COLO668 (cell line): ENCODE results near the gene ALOX5AP.
A peak's percentile ranks its signal among the peaks of the same experiment; 100 is the strongest.

ENCODE experiments used
- DNase-seq: peaks from one replicate; lab custom pipeline; 2025; ENCODE audit not compliant: unreplicated experiment; lab: John Stamatoyannopoulos, UW

Gene ALOX5AP

DNA sequence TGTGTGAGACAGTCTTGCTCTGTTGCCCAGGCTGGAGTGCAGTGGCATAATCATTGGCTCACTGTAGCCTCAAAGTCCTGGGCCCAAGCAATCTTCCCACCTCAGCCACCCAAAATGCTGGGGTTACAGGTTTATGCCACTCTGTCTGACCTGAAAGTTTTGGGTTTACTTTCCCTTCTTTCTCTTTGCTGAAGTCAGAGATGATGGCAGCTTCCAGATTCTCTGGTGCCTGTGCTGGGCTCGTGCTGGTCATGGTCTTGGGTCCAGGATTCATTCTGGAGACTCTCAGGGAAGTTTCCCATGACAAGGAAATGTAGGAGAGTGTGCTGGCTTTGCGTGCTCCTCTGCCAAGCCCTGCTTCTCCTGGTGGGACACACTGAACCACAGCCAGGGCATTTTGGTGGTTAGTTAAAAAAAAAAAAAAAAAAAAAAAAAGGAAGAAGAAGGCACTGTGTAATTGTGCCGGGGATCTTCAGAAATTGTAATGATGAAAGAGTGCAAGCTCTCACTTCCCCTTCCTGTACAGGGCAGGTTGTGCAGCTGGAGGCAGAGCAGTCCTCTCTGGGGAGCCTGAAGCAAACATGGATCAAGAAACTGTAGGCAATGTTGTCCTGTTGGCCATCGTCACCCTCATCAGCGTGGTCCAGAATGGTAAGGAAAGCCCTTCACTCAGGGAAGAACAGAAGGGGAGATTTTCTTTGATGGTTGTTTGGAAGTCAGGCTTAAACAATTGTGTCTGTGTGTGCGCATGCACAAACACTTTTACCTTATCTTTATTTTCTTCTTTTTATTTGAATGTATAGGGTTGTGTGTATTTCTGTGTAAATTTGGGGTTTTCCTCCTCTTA lies at the start of gene ALOX5AP:
ALOX5AP (plus strand) TSS at position 519 of the 847 bp plus-strand sequence; CDS start at position 582, 63 bp downstream.
- DNase-seq: no peak

DNA sequence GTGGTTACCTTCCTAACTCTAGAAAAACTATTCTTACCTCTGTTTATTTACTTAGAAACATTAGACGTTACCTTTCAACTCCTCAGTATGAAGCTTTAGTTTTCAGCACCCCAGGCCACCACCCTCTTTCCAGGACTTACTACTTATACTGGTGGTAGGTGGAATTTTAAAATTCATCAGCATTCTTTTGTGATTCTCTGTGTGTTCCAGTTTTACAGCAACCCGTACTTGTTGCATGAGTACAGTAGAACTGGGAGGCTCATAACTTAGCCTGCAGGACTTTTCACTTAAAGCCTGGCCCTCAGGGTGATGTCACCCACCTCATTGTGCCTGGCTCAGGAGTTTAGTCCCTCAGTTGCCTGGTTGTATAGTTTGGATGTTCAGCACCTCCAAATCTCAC lies 49.4 kb upstream of the ALOX5AP start:
- DNase-seq: no peak

DNA sequence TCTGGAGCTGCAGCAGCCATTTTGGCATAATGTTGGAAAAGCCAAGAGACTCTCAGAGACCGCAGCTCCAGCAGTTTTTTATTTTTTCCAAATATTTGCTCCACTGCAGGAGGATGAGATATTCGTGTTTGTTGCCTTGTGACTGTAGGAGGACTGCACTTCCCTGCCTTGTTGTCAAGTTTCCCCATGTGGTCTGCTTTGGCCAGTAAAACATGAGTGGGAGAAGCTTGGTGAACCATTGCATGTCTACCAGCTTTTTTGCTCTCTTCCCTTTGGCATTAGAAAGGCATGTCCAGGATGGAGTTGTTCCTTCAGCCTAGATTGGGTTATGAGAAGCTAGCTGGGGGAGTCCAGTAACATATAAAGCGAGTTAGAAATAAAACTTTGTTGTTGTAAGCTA lies 47.7 kb upstream of the ALOX5AP start:
- DNase-seq: no peak

DNA sequence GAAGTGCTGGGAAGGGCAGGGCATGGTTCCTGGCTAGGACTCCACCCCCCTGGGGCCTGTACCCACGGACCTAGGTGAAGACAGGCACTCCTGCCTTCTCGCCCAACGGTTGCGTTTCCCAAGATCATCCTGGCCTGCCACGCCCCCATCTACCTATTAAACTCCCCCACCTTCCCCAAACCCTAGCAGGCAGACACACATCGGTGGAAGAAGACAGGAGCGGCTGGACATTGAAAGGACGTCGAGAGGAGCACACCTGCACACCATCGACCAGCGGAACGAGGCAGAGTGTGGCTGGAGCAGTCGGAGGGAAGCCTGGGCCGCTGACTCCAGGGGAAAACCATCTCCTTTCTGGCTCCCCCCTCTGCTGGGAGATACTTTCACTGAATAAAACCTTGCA lies 45.6 kb upstream of the ALOX5AP start:
- DNase-seq: no peak

DNA sequence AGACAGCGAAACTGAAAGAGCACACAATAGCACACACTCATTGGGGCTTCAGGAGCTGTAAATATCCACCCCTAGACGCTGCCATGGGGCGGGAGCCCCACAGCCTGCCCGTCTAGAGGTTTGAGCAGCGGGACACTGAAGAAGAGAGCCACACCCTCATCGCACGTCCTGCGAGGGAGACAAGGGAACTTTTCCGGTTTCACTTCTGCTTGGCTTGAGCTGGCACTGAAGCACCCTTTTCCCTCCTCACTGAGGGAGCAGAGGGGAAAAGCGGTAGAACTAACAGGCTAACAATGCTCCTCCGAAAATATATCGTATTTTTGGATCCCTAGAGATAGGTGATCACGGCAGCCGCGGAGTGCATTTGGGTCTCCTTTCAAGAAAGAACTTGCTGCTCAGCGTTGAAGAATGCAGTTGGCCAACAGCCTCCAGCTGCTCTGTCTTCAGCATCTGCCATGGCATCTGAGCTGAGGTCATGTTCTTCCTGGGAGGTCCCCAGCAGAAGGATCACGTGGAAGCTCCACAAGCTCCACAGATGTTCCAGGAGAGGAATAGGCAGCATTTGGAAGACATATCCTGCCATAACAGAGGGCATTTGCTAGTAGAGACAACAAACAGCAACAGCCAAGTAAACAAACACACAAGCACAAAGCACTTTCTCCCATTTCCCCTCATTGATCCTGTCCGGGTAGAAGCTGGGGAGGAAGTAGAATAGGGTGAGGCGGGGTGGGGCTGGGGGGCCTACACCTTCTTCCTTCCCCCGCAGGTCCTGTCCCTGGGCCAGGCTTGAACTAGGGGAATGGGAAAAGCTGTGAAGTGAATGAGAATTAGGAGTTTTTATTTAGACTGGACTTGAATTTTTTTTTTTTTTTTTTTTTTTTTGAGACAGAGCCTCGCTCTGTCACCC lies 44.8 kb upstream of the ALOX5AP start:
- DNase-seq: peak; percentile 47

DNA sequence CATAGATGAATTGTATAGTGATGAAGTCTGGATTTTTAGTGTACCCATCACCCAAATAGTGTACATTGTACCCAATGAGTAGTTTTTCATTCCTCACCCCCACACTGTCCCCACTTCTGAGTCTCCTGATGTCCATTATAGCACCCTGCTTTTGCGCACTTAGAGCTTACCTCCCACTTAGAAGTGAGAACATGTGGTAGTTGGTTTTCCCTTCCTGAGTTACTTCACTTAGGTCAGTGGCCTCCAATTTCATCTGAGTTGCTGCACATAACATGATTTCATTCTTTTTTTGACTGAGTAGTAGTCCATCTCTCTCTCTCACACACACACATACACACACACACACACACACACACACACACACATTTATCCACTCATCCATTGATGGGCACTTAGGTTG lies 43.2 kb upstream of the ALOX5AP start:
- DNase-seq: no peak

DNA sequence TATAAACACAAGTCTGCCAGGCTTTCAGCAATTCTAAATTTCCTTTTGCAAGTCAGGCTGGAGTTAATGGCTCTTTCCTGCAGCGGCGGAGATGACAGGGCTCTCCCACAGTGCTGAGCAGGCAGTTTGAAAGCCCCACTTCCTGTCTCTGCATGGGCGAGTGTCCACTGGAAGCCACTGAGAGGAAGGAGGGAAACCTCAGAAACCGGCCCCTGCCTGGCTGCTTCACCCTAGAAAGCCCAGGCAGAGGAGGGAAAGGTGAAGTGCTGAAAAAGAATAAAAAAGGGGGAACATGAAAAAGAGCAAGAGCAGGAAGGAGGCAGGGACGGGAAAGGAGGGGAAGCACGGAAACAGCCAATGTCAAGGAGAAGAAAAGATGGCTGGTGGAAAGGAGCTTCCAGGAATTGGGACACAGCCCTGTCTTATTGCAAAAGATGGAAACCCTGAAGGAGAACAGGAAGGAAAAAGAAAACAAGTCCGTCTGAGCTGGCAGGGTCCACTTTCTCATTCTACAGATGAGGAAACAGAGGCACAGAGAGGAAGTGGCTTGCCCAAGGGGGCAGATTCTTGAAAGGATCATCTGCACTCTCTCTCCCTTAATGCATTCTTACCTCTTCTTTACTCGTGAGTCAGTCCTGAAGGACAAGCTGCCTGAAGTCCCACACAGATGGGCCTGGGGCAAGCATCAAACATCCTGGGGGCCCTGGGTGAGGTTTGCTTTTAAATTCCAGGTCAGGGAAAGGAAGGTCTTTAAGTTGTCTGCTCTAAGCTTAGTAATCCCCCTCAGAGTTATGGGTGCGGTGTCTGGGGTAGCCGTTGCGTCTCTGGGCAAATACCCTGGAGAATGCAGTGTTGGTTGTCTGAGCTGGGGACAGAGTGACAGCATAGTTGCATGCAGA lies 38.8 kb upstream of the ALOX5AP start:
- DNase-seq: no peak

DNA sequence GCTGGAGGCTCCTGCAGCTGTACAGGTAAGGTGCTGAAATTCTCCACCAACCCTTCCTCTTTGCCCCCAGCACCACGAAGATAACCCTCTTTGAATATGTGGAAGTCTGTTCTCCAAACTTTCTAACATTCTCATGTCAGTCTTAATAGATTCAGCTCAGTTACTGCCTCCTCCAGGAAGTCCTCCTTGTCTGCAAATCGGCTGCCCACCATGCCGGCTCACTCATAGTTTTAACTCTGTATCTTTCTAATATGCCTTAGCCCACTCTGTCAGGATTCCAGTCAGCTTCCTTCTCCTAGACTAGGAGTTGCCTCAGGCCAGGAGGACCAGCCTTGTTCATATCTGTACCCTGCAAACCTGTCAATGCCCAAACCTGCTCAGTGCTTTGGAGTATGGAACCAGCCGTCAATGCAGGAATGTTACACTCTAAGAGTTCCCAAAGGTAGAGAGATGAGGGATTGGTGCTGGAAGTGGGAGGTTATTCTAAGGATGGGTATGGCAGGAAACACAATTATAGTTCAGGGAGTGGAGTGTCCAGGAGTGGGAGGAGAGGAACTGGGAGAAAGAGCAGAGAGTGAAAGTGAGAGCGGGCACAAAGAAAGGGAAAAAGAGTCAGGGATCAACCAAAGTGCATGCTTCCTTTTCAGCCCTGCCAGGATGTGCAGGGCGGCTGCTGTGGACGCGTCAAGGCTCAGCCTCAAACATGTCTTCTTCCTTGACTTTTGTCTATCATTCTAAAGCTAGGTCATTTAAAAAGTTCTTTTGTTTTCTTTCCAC lies 38.0 kb upstream of the ALOX5AP start:
- no peak for DNase-seq

DNA sequence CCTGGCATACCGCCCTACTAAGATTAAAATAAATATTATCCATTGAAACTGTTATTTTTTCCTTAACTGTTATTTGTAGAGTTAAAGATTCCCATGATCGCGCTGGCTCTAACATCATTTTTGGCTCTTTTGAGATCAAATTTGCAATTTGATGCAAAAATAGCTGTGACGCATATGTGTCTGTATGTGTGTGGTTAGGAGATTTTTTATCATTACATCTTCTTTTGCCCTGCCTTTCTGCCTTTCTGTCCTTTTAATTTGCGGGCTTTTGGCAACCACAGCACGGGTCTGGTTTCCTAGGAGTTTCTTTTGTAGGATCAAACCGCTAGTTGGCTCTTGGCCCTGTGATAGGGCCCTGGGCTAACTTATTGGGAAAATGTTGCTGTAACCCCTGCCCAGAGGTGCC lies 37.3 kb upstream of the ALOX5AP start:
- no peak for DNase-seq

DNA sequence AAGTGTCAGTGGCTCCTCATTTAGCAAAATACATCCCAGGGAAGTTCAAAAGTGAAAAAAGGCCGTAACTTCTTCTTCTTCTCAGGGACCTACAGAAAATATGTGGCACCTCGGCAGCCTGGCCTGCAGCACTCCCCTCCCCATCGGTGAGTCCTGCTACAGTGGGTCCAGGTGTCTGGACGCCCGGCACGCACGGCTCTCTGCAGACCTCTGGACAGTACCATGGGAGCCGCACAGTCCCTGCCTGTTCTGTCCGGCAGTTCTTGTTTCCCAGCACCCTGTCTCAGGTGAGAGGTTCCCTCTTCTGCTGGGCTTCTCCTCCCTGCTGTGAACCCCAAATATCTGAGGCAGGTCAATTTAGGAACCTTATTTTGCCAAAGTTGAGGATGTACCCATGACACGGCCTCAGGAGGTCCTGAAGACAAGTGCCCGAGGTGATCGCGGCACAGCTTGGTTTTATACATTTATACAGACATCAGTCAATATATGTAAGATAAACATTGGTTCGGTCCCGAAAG lies 36.8 kb upstream of the ALOX5AP start:
- no peak for DNase-seq

DNA sequence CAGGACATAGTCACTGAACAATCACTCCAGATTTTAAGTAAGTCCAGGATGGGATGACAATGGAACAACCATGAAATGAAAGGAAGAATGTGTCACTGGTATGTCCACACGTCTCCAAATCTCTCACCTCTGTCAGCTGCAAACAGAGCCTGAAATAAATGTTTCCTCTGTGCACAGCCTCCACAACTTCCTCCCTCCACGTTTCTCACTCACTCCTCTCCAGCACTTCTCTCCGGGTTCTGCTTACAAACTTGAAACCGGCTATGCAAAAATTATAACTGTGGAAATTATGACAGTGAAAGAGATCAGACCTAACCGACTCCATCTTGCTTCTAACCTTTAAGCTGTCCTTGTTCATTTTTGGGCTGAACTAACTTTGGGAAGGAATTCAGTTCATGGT lies 35.0 kb upstream of the ALOX5AP start:
- no peak for DNase-seq

DNA sequence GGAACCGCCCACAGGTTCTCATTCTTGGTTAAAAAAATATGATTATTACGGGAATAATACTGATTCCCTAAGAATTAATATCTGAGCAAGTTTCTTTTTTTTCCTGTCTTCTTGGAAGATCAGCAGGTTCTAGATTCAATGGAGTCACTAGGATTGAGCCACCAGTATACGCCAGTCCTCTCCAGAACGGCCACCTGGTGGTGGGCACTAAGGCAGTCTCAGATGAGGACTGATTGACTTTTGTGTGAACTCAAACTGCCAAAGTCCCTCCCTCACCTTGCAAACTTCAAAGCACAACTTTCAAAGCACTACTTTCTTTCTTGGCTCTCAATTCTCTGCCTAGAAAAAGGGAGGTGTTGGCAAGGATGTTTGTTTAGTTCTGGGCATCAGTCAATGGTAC lies 33.3 kb upstream of the ALOX5AP start:
- DNase-seq: no peak

DNA sequence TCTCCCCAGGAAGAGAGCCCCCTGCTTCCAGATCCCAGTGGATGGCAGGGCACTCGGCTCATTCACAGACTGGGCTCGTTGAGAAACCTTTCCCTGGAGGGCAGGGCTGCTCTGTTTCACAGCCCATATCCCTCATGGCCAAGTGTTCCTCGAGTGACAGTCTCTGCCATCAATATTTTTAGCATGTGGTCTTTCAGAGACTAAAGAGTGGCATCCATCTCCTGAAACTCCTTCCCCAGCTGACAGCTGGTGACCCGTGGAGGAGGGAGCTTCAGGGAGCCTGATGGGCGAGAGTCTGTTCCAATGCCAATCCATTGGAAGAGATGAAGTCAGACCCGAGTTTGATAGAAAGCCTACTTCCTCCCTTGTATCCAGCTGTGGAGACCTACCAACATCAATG lies 30.7 kb upstream of the ALOX5AP start:
- no peak for DNase-seq

DNA sequence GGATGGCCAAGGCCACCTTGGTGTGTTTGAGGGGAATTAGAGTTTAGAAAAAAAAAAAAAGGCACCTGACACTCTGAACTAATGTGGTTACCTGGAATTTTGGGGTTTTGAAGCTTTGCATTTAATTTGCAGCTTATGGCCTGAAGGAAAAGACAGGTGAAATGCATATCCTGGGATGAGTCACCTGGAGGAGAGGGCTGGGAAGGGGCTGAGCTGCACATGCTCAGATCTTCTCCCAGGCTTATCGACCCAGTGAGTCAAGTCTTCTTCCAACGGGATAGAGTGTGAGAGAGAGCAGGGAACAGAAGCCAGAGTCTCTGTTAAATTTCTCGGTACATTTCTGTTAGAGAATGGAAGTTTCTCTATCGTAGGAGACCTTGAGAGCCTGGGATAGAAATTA lies 29.7 kb upstream of the ALOX5AP start:
- DNase-seq: no peak

DNA sequence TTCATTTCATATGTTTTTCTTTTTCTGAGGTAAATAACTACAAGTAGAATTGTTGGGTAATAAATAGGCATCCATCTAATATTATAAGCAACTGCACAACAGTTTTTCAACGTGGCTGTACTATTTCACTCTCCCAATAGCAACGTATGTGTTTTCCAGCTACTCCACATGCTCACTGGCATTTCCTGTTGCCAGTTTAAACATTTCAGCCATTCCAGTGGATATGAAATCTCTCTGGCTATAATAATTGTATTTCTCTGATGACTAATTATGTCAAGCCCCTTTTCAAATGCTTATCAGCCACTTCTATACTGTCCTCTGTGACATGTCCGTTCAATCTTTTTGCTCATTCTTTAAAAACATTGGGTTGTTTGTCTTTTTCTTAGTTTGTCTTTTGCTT lies 26.8 kb upstream of the ALOX5AP start:
- no peak for DNase-seq

DNA sequence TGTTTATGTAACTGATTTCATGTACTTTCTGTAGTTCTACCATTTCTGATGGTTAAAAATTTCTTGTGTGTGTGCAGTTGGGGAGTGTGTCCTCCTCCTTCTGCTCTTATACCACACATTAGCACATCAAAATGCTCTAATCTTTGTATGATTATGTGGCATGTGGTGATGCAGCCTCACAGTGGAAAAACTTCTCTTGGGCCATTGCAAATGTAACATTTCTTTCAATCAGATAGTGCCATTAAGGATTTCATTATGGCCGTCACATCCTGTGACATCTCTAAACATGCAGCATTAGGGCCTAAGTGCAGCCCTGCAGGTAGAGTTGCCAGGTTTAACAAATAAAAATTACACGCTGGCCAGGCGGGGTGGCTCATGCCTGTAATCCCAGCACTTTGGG lies 24.9 kb upstream of the ALOX5AP start:
- DNase-seq: no peak

DNA sequence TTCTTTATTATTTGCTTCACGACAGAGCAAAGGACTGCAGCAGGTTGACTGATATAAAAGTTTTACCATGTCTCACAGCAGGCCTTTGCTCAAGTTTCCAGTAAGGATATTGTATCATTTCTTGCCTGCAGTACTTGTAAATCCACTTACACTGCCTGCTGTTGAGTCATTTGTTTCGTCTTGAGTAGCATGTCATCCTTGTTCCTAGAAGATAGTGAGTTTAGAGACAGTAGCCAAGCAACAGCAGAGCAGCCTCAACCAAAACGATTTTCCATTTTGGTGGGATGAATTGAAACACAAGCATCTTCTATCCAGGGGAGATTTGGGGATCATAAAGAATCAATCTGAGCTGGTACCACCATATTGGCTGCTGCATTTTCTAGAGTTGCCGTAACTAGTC lies 24.0 kb upstream of the ALOX5AP start:
- DNase-seq: no peak

DNA sequence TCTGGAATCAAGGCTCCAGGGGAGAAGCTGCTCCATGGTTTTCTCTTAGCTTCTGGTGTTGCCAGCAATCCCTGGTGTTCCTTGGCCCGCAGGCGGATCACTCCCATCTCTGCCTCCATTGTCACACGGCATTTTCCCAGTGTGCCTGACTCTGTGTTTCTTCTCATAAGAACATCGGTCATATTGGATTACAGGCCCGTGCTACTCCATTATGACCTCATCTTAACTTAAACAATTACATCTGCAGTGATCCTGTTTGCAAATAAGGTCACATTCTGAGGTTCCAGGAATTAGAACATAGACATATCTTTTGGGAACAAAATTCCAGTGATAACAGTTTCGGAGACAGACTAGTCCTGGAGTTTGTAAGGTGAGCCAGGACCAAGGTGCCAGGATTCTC lies 23.5 kb upstream of the ALOX5AP start:
- no peak for DNase-seq

DNA sequence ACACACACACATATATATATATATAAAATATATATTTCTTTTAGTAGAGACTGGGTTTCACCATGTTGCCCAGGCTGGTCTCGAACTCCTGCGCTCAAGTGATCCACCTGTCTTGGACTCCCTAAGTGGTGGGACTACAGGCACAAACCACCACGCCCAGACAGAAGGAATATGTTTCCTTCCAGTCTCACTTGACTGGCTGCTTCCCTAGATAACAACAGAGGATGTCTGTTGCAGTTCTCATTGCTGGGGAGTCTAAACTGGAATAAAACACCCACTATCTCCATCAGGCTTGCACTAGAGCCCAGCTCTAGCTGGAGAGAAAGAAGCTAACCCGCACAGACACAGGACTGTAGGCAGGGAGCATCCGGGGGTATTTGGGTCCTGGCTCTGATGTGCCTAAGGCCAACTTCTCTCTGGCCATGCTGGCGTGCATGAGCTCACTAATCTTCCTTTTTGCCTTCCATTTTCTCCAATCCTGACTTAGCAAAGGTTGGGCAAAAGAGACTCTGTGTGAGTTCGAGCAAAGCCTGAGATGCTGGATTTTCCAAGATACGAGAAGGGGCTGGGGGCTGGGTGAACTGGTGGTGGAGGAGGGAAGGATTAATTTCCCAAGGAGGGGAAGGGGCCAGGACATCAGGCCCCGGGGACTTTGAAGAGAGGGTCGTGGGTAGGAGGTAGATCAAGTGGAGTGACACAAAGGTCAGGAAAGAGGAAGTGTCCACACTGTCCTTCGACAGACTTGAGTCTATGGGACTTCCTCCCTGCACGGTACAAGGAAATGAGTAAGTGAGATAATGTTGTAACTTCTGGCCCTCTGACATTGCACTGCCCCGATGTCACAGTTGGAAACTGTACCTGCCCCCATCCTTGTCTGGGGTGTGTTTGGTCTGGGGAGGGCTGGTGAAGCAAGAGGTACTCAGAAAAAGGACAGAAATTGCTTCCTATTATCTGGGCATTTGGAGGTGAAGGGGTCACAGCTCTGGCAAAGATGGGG lies 22.5 kb upstream of the ALOX5AP start:
- DNase-seq: no peak
